ENCODE data around the gene MLF2.

The MLF2 gene, protein sequence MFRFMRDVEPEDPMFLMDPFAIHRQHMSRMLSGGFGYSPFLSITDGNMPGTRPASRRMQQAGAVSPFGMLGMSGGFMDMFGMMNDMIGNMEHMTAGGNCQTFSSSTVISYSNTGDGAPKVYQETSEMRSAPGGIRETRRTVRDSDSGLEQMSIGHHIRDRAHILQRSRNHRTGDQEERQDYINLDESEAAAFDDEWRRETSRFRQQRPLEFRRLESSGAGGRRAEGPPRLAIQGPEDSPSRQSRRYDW

DNA sequence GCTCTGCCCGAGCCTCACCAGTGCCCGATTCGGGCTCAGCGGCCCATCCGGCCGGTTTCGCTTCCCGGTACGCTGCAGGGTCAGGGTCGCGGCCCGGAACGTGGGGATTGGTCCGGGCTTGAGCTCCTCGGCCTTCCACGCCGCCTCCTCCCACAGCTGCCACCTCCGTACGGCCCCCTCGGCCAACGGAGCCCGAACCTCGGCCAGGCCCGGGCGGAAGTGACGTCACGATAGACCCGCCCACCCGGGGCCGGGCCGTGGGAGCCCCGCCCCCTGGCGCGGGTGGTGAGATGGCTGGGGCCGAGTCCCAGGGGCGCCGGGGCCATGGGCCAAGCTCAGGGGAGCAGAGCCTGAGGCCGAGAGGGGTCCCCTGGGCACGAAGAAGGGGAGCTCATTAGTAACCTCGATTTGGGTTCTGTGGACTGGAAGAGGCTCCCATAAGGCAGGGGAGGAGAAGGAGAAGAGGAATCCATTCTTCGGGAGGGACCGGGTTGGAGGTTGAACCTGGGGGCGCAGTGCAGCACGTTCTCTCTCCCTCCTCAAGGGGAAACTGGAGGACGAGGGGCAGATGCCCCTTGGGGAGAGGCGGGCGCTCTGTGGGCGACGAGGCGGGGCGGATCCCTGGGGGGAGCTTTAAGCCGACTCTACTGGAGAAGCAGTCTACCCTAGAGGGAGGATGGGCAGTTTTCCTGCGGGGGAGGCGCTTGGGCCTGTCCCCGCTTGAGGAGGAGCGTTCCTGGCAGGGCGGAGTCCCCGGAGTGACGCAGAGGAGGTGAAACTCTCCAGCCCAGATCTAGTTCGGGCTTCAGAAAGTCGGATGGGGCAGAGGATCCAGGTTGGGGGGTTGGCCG lies at the start of gene MLF2:
MLF2 (minus strand) TSS at position 221 of the 851 bp plus-strand sequence. CDS start 807 bp downstream, outside the sequence.
- Histone ChIP-seq H3K9me3 (replicated peaks; ENCODE audit: insufficient read depth, low read length) (no peaks in the 10 kb centered on the region), H4K20me1 (ENCODE audit: insufficient read depth, low read length) (no peaks in the 10 kb centered on the region), H3K4me1 (ENCODE audit: low read length) (peaks cover 14% of the 10 kb centered on the region), H3K4me2 (ENCODE audit: low read depth, low read length) (peak within 1 kb of the TSS; percentile 78), H3K9me2 (replicated peaks; ENCODE audit: insufficient read depth, low read length) (no peaks in the 10 kb centered on the region), H3K4me3 (ENCODE audit: low read length) (peak within 1 kb of the TSS; percentile 99), H3K27ac (ENCODE audit: low read length) (peak within 1 kb of the TSS; percentile 76), H3K27me3 (replicated peaks; ENCODE audit: insufficient read depth, low read length) (no peaks in the 10 kb centered on the region), H3K79me2 (ENCODE audit: low read length) (peaks cover 15% of the 10 kb centered on the region), H3K9ac (ENCODE audit: low read length) (peak within 1 kb of the TSS; percentile 83), H3K36me3 (replicated peaks; ENCODE audit: insufficient read depth, low read length) (no peaks in the 10 kb centered on the region), H3F3A (ENCODE audit: insufficient read depth, low read length) (peaks cover 5% of the 10 kb centered on the region; the same call in 1 of the 2 replicates), H2AFZ (ENCODE audit: low read length) (peak within 1 kb of the TSS; percentile 70)
- DNase-seq = peak; percentile 98
- TF ChIP-seq, protein P1, sequence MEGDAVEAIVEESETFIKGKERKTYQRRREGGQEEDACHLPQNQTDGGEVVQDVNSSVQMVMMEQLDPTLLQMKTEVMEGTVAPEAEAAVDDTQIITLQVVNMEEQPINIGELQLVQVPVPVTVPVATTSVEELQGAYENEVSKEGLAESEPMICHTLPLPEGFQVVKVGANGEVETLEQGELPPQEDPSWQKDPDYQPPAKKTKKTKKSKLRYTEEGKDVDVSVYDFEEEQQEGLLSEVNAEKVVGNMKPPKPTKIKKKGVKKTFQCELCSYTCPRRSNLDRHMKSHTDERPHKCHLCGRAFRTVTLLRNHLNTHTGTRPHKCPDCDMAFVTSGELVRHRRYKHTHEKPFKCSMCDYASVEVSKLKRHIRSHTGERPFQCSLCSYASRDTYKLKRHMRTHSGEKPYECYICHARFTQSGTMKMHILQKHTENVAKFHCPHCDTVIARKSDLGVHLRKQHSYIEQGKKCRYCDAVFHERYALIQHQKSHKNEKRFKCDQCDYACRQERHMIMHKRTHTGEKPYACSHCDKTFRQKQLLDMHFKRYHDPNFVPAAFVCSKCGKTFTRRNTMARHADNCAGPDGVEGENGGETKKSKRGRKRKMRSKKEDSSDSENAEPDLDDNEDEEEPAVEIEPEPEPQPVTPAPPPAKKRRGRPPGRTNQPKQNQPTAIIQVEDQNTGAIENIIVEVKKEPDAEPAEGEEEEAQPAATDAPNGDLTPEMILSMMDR (IDR thresholded peaks at IDR 0.05; ENCODE audit: low read length) = no peak; the same call in 1 of the 2 replicates
- TF ChIP-seq EZH2 (optimal IDR thresholded peaks at IDR 0.05; ENCODE audit: low read depth, low read length) (no peak), EZH2phosphoT487 (IDR thresholded peaks at IDR 0.05; ENCODE audit: low read length) (no peak)

DNA sequence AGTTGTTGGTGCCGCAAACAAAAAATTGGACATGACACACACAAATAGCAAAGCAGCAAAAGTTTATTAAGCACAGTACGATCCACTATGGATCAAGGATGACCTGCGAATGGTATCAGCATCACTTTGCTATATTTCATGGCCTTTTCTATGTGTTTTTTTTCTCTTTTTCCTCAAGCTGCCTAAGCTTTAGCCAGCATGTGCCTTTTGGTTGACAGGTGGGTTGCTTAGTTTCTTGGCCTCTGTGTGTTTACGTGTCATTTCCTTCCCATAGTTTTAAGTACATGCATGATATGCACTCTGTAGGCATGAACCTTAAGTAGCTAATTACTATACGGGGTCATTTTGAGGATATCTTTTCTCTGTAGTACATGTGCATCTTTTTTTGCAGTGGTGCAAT lies 46.2 kb upstream of the MLF2 start:
- Histone ChIP-seq H3K36me3 (replicated peaks; ENCODE audit: insufficient read depth, low read length) (no peaks in the 10 kb centered on the region), H3K79me2 (ENCODE audit: low read length) (no peaks in the 10 kb centered on the region), H4K20me1 (ENCODE audit: insufficient read depth, low read length) (no peaks in the 10 kb centered on the region), H3K9me2 (replicated peaks; ENCODE audit: insufficient read depth, low read length) (no peaks in the 10 kb centered on the region), H2AFZ (ENCODE audit: low read length) (no peak overlapping the region), H3K9me3 (replicated peaks; ENCODE audit: insufficient read depth, low read length) (no peaks in the 10 kb centered on the region), H3K9ac (ENCODE audit: low read length) (no peak overlapping the region), H3F3A (ENCODE audit: insufficient read depth, low read length) (no peaks in the 10 kb centered on the region), H3K27me3 (replicated peaks; ENCODE audit: insufficient read depth, low read length) (no peaks in the 10 kb centered on the region), H3K27ac (ENCODE audit: low read length) (no peak overlapping the region), H3K4me2 (ENCODE audit: low read depth, low read length) (no peak overlapping the region), H3K4me3 (ENCODE audit: low read length) (no peak overlapping the region), H3K4me1 (ENCODE audit: low read length) (no peaks in the 10 kb centered on the region)
- no peak for DNase-seq
- TF ChIP-seq EZH2 (optimal IDR thresholded peaks at IDR 0.05; ENCODE audit: low read depth, low read length) (no peak), EZH2phosphoT487 (IDR thresholded peaks at IDR 0.05; ENCODE audit: low read length) (no peak)
- TF ChIP-seq, protein P1 (IDR thresholded peaks at IDR 0.05; ENCODE audit: low read length) = no peak

DNA sequence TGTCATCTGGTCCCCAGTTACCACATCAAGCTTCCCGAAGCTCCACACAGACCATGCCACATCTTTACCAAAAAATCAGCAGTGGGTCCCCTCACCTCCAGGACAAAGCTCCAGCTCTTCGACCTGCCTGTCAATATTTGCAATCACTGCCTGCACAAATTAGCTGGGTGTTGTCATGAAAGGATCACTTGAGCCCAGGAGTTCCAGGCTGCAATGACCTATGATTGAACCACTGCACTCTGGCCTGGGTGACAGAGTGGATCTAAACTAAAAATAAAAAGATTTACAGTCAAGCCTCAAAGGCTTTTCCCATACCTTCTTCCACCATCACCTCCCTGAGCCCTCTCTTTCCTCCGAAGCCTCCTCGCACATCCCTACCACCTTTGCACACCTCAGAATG lies 43.6 kb upstream of the MLF2 start:
- Histone ChIP-seq H3K9me2 (replicated peaks; ENCODE audit: insufficient read depth, low read length) (no peaks in the 10 kb centered on the region), H3K36me3 (replicated peaks; ENCODE audit: insufficient read depth, low read length) (no peaks in the 10 kb centered on the region), H3K9me3 (replicated peaks; ENCODE audit: insufficient read depth, low read length) (no peaks in the 10 kb centered on the region), H2AFZ (ENCODE audit: low read length) (no peak overlapping the region), H3K4me1 (ENCODE audit: low read length) (no peaks in the 10 kb centered on the region), H3K4me3 (ENCODE audit: low read length) (no peak overlapping the region), H4K20me1 (ENCODE audit: insufficient read depth, low read length) (no peaks in the 10 kb centered on the region), H3K4me2 (ENCODE audit: low read depth, low read length) (no peak overlapping the region), H3K79me2 (ENCODE audit: low read length) (no peaks in the 10 kb centered on the region), H3K27ac (ENCODE audit: low read length) (no peak overlapping the region), H3F3A (ENCODE audit: insufficient read depth, low read length) (no peaks in the 10 kb centered on the region), H3K9ac (ENCODE audit: low read length) (no peak overlapping the region), H3K27me3 (replicated peaks; ENCODE audit: insufficient read depth, low read length) (no peaks in the 10 kb centered on the region)
- no peak for DNase-seq
- TF ChIP-seq EZH2phosphoT487 (IDR thresholded peaks at IDR 0.05; ENCODE audit: low read length) (no peak), EZH2 (optimal IDR thresholded peaks at IDR 0.05; ENCODE audit: low read depth, low read length) (no peak)
- TF ChIP-seq, protein P1 (IDR thresholded peaks at IDR 0.05; ENCODE audit: low read length) = no peak
